ENCODE results near the gene SFT2D2.
A peak's percentile ranks its signal among the peaks of the same experiment; 100 is the strongest.

SFT2D2 gene

GRCh38 chr1:168225476-168226190, at the start of gene SFT2D2:
SFT2D2 (plus strand) TSS chr1:168226004; CDS start chr1:168226080, 76 bp downstream.
- H3F3A ChIP-seq (ENCODE audit: low read depth): no peaks in the 10 kb centered on the region
- H3K4me2 ChIP-seq (ENCODE audit: low read depth, low read length, poor library complexity, severe bottlenecking): peak within 1 kb of the TSS; percentile 95
- H4K20me1 ChIP-seq (ENCODE audit: insufficient read depth, low read length, poor library complexity, severe bottlenecking): peaks cover 35% of the 10 kb centered on the region
- H3K36me3 ChIP-seq (ENCODE audit: insufficient read depth, low read length): no peaks in the 10 kb centered on the region; the same call in 1 of the 2 replicates
- H3K4me3 ChIP-seq (ENCODE audit: low read length, poor library complexity, severe bottlenecking): peak within 1 kb of the TSS; percentile 78
- H3K79me2 ChIP-seq (ENCODE audit: insufficient read depth, low read length): peaks cover 61% of the 10 kb centered on the region
- H2AFZ ChIP-seq (ENCODE audit: low read length): peak within 1 kb of the TSS; percentile 88
- no peaks in the 10 kb centered on the region for H3K9me2 ChIP-seq (replicated peaks; ENCODE audit: low read depth, low read length)
- TF ChIP-seq, protein P1, sequence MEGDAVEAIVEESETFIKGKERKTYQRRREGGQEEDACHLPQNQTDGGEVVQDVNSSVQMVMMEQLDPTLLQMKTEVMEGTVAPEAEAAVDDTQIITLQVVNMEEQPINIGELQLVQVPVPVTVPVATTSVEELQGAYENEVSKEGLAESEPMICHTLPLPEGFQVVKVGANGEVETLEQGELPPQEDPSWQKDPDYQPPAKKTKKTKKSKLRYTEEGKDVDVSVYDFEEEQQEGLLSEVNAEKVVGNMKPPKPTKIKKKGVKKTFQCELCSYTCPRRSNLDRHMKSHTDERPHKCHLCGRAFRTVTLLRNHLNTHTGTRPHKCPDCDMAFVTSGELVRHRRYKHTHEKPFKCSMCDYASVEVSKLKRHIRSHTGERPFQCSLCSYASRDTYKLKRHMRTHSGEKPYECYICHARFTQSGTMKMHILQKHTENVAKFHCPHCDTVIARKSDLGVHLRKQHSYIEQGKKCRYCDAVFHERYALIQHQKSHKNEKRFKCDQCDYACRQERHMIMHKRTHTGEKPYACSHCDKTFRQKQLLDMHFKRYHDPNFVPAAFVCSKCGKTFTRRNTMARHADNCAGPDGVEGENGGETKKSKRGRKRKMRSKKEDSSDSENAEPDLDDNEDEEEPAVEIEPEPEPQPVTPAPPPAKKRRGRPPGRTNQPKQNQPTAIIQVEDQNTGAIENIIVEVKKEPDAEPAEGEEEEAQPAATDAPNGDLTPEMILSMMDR (conservative IDR thresholded peaks at IDR 0.05; ENCODE audit: low read length): no peak
- H3K9ac ChIP-seq (ENCODE audit: low read depth, low read length, poor library complexity, severe bottlenecking): peak within 1 kb of the TSS; percentile 86
- no peaks in the 10 kb centered on the region for H3K27me3 ChIP-seq (ENCODE audit: insufficient read depth, low read length, poor library complexity, severe bottlenecking)
- H3K9me3 ChIP-seq (ENCODE audit: insufficient read depth, low read depth, low read length): no peaks in the 10 kb centered on the region
- peaks cover 49% of the 10 kb centered on the region for H3K4me1 ChIP-seq (ENCODE audit: insufficient read depth, low read length, poor library complexity, severe bottlenecking)

DNA sequence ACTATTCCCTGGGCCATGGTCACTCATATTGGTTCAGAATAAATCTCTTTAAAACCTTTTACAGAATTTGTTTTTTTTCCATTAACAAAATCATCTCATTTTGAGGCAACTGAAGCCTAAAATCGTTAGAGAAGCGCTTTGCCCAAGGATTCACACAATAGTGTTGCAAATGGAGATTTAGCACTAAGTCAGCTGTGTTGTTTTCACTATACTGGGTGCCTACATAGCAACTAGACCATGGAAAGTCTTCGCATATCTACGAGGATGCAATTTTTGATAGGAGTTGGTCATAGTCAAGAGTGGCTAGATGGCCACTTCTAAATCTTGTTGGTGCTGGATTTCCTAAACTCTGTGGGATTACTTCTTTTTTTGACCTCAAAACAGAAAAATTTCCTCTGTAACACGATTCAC, 47.6 kb upstream of the SFT2D2 start:
- H3K36me3 ChIP-seq (ENCODE audit: insufficient read depth, low read length): no peaks in the 10 kb centered on the region
- peaks cover 31% of the 10 kb centered on the region for H4K20me1 ChIP-seq (ENCODE audit: insufficient read depth, low read length, poor library complexity, severe bottlenecking)
- TF ChIP-seq EZH2phosphoT487 (IDR thresholded peaks at IDR 0.05; ENCODE audit: borderline replicate concordance): no peak
- TF ChIP-seq, protein P1 (conservative IDR thresholded peaks at IDR 0.05; ENCODE audit: low read length): no peak
- no peaks in the 10 kb centered on the region for H3K9me3 ChIP-seq (ENCODE audit: insufficient read depth, low read depth, low read length)
- peak overlapping the region; percentile 92 for H3K4me3 ChIP-seq (ENCODE audit: low read length, poor library complexity, severe bottlenecking)
- H3K27me3 ChIP-seq (ENCODE audit: insufficient read depth, low read length, poor library complexity, severe bottlenecking): peaks cover 48% of the 10 kb centered on the region
- peak overlapping the region; percentile 97 for H2AFZ ChIP-seq (ENCODE audit: low read length)
- H3K4me1 ChIP-seq (ENCODE audit: insufficient read depth, low read length, poor library complexity, severe bottlenecking): peaks cover 33% of the 10 kb centered on the region
- H3K9me2 ChIP-seq (replicated peaks; ENCODE audit: low read depth, low read length): no peaks in the 10 kb centered on the region
- peak overlapping the region; percentile 69 for H3K4me2 ChIP-seq (ENCODE audit: low read depth, low read length, poor library complexity, severe bottlenecking)
- peak overlapping the region; percentile 78 for H3K9ac ChIP-seq (ENCODE audit: low read depth, low read length, poor library complexity, severe bottlenecking)
- no peaks in the 10 kb centered on the region for H3F3A ChIP-seq (ENCODE audit: low read depth)
- H3K79me2 ChIP-seq (ENCODE audit: insufficient read depth, low read length): peaks cover 42% of the 10 kb centered on the region

DNA sequence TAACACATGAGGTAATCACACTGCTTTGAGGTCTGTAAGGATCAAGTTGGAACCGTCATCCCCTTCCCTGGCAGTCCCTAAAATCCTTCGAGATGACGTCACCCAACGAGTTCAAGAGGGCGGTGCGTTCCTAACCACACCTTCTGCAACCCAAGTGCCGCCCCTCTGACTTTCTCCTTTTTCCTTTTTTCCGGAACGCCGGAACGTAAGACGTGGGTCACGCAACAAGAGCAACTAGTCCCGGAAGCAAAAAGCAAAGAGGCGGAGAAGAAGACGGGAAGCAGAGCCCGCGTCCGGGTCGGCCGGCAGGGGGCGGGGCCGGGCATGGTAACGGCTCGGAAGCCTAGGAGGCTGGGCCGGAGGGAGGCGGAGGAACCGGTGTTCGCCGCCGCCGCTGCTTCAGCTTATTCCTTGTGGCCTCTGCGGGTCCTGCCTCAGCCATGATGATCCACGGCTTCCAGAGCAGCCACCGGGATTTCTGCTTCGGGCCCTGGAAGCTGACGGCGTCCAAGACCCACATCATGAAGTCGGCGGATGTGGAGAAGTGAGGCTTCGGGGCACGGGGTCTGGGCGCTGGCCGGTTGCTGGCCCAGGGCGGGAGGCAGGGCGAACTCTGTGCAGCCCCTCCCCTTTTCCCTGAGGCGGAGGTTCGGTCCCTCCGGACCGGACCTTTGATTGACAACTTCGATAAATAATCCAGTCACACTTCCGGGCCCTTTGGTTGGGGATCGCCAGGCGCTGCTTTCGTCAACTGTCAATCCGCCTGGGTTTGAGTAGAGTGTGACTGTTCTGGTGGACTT, 47.0 kb upstream of the SFT2D2 start, which contains the start of gene TIPRL:
TSS of gene TIPRL (plus strand) at position 325 of the 800 bp plus-strand sequence. CDS start at position 441, 116 bp downstream.
- H3K9ac ChIP-seq (ENCODE audit: low read depth, low read length, poor library complexity, severe bottlenecking): peak within 1 kb of the TSS; percentile 78
- no peaks in the 10 kb centered on the region for H3K9me2 ChIP-seq (replicated peaks; ENCODE audit: low read depth, low read length)
- no peaks in the 10 kb centered on the region for H3F3A ChIP-seq (ENCODE audit: low read depth)
- no peaks in the 10 kb centered on the region for H3K36me3 ChIP-seq (ENCODE audit: insufficient read depth, low read length)
- H2AFZ ChIP-seq (ENCODE audit: low read length): peak within 1 kb of the TSS; percentile 97
- peaks cover 37% of the 10 kb centered on the region for H4K20me1 ChIP-seq (ENCODE audit: insufficient read depth, low read length, poor library complexity, severe bottlenecking)
- H3K4me3 ChIP-seq (ENCODE audit: low read length, poor library complexity, severe bottlenecking): peak within 1 kb of the TSS; percentile 92
- H3K27me3 ChIP-seq (ENCODE audit: insufficient read depth, low read length, poor library complexity, severe bottlenecking): peaks cover 42% of the 10 kb centered on the region
- H3K79me2 ChIP-seq (ENCODE audit: insufficient read depth, low read length): peaks cover 47% of the 10 kb centered on the region
- peaks cover 38% of the 10 kb centered on the region for H3K4me1 ChIP-seq (ENCODE audit: insufficient read depth, low read length, poor library complexity, severe bottlenecking)
- TF ChIP-seq, protein P1 (conservative IDR thresholded peaks at IDR 0.05; ENCODE audit: low read length): peak; percentile 28
- no peak for TF ChIP-seq EZH2phosphoT487 (IDR thresholded peaks at IDR 0.05; ENCODE audit: borderline replicate concordance)
- H3K9me3 ChIP-seq (ENCODE audit: insufficient read depth, low read depth, low read length): no peaks in the 10 kb centered on the region
- peak within 1 kb of the TSS; percentile 87 for H3K4me2 ChIP-seq (ENCODE audit: low read depth, low read length, poor library complexity, severe bottlenecking)

Data from Loucy (cell line).